Muscle of back (tissue), 13 donors: ENCODE results near the gene CD27. TPM values are rescaled to one million over a fixed set of nuclear protein-coding genes. Genes with fewer than 3 reads are reported as not detected.
A peak's percentile ranks its signal among the peaks of the same experiment; 100 is the strongest.
"Not testable (repeated sequence)": the region's sequence is repeated elsewhere in the genome, so short reads cannot be mapped to it uniquely, and the experiment has no call there.

ENCODE experiments used
- DNase-seq, 3 donors: peaks; one replicate each; pipeline versions ENCODE4 v3.0.0 to v3.0.0-alpha.2; 2013
- long read RNA-seq, 9 donors: transcript quantifications; one replicate each; lab custom pipeline, GENCODE V29; 2026
- polyA plus RNA-seq, 10 donors: library from polyadenylated mRNA; unstranded; fragments of 120-200 nt; gene quantifications; one replicate each; pipeline ENCODE4 v1.2.1, GENCODE V29; 2013; ENCODE audit not compliant: insufficient read length in 10 of 10

Gene CD27
- 1 to 10 TPM in 4 of 10 donors, under 1 TPM in 6; 0.34 to 5.9 (median 0.86) TPM for polyA plus RNA-seq
- long read RNA-seq, donor 1, result 0 reads
- long read RNA-seq, donor 2, partial matches to known transcripts, result 14 of 14 reads
- long read RNA-seq, donor 2, other reads (novel, unspliced or antisense), result 0 of 14 reads
- long read RNA-seq, donor 3, result 0 reads
- long read RNA-seq, donor 4, result 0 reads
- long read RNA-seq, donor 5, result 0 reads
- long read RNA-seq, donor 6, result 0 reads
- long read RNA-seq, donor 7, partial matches to known transcripts, result 19 of 19 reads
- long read RNA-seq, donor 7, other reads (novel, unspliced or antisense), result 0 of 19 reads
- long read RNA-seq, donor 8, result 0 reads
- long read RNA-seq, donor 9, result 0 reads

DNA sequence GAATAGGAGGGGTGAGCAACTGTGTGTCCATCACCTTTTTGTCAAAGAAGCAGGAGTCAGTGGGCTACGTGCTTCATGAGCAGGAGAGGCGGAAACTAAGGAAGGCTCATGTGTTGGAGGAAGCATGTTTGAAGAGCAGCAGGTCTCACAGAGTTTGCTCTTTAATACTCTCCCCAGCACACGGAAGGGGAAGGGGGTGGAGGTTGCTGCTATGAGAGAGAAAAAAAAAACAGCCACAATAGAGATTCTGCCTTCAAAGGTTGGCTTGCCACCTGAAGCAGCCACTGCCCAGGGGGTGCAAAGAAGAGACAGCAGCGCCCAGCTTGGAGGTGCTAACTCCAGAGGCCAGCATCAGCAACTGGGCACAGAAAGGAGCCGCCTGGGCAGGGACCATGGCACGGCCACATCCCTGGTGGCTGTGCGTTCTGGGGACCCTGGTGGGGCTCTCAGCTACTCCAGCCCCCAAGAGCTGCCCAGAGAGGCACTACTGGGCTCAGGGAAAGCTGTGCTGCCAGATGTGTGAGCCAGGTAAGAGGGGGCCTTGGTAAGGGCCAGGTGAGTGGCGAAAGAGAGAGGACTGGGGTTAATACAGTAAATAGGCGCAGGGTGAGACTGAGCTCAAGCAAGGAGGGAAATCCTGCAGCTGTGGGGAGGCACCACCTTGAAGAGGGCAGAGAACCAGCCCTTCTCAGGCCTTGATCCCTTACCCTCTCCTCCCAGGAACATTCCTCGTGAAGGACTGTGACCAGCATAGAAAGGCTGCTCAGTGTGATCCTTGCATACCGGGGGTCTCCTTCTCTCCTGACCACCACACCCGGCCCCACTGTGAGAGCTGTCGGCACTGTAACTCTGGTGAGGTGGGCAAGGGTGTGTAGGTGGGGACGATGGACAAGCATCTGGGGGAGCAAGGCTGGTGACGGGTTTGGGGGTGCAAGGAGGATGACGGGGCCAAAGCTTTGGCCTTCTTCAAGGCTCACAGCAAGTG is at the start of gene CD27:
Gene CD27 (plus strand): TSS at position 252 of the 985 bp plus-strand sequence. CDS start 141 bp downstream, at position 393.
- no peak for DNase-seq

GRCh38 chr12:6396031-6396430 is 48.7 kb upstream of the CD27 start:
- no peak for DNase-seq

GRCh38 chr12:6399884-6400644 is 44.7 kb upstream of the CD27 start:
- DNase-seq, result no peak

DNA sequence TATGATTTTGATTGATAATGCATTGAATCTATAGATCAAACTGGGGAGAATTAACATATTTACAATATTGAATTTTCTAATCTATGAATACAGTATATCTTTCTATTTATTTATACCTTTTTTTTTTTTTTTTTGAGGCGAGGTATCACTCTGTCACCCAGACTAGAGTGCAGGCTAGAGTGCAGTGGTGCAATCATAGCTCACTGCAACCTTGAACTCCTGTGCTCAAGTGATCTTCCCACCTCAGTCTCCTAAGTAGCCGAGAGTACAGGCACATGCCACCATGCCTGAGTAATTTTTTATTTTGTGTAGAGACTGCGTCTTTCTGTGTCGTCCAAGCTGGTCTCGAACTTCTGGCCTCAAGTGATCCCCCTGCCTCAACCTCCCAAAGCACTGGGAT is 40.4 kb upstream of the CD27 start:
- DNase-seq, result no peak

DNA sequence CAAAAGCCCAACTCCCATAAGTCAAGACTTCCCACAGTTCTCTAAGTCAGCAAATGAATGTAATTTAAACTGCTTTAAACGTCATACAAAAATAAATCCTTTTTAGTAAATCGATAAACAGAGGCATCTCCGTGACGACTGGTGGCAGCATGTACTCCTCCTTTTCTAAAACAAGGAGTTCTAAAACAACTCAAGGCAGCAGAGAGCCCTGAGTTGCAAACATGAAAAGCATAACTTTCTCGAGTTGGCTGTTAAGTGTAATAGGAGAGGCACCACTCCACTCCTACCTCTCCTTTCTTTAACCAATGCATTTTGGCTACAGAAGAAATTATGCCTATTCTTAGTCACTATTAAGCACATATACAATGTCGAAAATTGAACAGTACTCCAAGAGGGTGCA is 38.8 kb upstream of the CD27 start:
- no peak for DNase-seq

DNA sequence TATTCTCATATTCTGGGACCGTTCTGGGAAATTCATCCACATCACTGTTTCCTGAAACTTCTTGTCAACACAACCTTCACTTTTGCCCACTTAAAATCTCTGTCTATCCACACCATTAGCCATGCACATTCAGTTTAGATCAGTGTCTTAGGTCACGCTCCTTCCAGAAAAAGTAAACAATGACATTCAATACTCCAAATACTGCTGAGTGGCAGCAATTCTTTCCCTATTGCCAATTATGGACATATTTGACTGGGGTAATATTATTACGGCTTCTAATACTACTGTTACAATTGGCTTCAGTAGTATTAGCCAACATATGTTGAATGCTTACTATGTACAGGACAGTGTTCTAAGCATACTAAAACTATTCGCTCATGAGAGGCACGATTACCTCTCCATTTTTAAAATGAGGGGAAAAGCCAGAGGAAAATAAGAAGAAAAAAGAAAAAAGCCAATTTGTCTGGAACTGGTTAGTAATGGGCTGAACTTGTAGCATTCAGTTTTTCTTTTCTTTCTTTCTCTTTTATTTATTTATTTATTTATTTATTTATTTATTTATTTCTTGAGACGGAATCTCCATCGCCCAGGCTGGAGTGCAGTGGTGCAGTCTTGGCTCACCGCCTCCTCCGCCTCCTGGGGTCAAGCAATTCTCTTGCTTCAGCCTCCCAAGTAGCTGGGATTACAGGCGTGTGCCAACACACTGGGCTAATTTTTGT is 37.4 kb upstream of the CD27 start:
- no peak for DNase-seq

- peak in 1 of 3 donors; percentile 26 for DNase-seq
Observed at GRCh38 chr12:6416596-6416995, 28.2 kb upstream of the CD27 start.

- no peak for DNase-seq
Observed at GRCh38 chr12:6418796-6419195, 26.0 kb upstream of the CD27 start.

GRCh38 chr12:6420364-6420763 is 24.4 kb upstream of the CD27 start:
- DNase-seq, result peak in 1 of 3 donors; percentile 11

DNA sequence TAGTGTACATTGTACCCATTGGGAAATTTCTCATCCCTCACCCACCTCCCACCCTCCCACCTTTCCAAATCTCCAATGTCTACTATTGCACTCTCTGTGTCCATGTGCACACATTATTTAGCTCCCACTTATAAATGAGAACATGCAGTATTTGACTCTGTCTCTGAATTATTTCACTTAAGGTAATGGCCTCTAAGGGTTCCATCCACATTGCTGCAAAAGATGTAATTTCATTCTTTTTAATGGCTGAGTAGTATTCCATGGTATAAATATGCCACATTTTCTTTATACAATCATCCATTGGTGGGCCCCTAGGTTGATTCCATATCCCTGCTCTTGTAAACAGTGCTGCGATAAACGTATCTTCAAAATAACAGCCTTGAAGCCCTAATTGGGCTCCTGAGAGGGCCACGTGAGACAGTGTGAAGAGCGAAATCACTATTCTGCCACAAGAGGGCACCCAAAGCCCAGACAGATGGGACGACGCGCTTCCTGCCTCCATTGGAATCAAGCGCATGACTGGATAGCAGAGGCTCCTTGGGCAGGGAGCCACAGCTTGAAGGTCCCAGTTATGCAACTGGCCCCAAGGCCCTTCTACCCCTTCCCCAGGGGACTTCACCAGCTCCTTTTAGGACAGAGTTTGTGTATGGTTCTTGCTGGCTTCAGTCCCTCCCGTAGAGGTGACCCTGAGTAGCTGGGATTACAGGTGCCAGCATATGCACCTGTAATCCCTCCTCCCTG is 21.3 kb upstream of the CD27 start:
- DNase-seq, result peak; percentile 87 to 93 (median 89)

GRCh38 chr12:6424008-6424347 is 20.8 kb upstream of the CD27 start:
- DNase-seq, result no peak

DNA sequence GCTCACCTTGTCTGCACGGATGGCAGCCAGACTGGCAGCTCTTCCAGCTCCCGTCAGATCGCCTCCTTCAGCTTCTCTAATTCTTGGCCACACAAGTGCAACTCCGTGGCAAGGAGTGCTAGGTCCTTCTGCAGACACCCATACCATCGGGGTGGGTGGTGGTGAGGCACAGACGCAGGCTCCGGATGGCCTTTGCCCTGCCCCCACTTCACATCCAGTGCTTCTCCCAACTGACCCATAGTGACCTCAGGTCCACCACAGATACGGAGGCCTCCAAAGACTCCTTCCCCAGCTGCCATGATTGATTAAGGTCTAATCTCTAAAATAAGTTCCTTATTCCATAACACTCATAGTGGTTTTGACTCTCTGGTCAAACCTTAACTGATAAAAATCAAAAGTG is 19.9 kb upstream of the CD27 start:
- no peak for DNase-seq

DNA sequence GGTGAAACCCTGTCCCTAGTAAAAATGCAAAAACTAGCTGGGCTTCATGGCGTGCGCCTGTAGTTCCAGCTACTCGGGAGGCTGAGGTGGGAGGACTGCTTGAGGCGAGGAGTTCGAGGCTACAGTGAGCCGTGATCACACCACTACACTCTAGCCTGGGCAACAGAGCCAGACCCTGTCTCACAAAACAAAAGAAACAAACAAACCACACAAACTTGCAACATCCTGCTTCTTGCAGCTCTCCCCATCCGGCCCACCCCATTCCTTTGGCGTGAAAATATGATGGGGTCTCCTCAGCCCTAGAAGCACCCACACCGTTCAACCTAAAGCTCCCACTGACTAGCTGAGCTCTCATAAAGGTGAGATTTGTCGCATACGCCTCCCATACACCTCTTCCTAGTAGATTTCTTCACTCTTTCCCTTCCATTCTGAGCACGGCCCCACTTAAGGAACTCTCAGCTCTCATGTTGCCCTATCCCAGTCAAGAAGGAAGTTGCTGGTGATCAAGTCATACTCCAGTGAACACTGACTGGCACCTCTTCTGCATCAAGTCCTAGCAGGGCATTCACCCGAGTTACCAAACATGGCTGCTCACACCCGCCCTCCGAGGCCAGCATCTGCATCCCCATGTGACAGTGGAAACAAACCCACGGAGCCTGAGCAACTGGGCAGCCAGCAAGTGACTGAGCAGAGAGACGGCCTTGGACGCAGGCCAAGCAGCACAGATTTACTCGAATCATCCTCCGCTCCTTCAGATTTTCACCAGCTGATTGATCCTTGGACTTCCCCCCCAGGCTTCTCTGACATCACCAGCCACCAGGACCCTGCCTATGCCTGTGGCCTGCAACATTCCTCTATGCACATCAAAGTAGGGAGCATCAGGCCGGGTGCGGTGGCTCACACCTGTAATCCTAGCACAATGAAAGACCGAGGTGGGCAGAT is 18.9 kb upstream of the CD27 start:
- DNase-seq, result peak in 1 of 3 donors; percentile 16

GRCh38 chr12:6426882-6427671 is 17.7 kb upstream of the CD27 start:
- no peak for DNase-seq

GRCh38 chr12:6427796-6428195 is 17.0 kb upstream of the CD27 start:
- DNase-seq, result not testable (repeated sequence)

DNA sequence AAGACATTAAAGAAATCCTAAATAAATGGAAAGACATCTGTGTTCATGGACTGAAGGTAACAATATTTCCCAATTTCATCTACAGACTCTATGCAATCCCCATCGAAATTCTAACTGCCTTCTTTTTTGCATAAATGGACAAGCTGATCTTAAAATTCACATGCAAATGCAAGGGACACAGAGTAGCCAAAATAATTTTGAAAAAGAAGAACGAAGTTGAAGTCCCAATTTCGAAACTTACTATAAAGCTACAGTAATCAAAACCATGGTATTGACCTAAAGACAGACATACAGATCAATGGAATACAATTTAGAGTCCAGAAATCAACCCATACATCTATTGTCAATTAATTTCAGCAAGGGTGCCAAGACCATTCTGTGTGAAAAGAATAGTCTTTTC is 16.4 kb upstream of the CD27 start:
- no peak for DNase-seq

DNA sequence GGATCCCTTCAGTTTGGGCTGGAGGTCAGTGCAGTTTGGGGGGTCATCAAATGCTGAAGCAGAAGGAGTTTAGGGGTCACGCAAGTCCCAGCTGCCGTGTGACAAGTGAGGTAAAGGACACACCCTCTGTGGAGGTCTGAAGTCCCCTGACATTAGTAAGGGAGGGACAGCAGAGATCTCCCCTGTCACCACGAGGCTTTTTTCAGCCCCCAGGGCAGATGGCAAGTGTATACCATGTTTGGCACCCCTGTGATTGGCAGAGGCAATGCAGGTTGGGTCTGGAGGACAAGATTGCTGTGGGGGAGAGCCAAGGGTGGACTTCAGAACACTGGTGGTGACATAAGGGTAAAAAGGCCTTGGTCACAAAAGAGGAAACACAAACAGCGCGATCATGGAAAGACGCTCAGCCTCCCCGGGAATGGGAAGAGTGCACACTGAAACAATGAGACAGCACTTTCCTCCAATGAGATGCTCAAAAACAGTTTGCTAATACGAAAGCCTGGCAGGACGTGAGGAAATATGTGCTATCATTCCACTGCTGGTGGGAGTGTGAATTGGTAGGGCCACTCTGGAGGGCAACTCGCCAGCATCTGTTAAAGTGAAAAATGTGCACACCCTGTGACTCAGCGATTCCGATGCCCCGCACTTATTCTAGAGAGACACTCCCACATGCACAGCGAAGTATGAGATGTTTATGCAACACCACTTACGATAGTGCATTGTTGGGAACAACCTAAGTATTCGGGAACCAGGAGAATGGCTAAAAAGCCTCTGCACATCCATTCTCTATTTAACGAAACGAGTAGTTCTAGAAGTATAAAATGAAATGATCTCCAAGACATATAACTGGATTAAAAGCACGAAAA is 14.4 kb upstream of the CD27 start:
- DNase-seq, result peak; percentile 55 to 81 (median 76)

GRCh38 chr12:6432991-6433390 is 11.8 kb upstream of the CD27 start:
- DNase-seq, result no peak
